Testis (tissue), 2 donors: Measurements from ENCODE around the gene SPCS3.

ENCODE experiments used
- POLR2A ChIP-seq: fragments of 450-650 bp; IDR thresholded peaks from one replicate; pipeline ENCODE4 v1.6.1; 2017; ENCODE audit warnings: antibody characterized with exemption, mild to moderate bottlenecking, moderate library complexity
- TF ChIP-seq, protein P1 (sequence below), 3 experiments: fragments of 450-650 bp in 2 of 3; fragments of 200-600 bp in 1 of 3; sonication (generic) in 1 of 3; IDR thresholded peaks; one replicate each; pipeline ENCODE4 v1.5.1; 2016 to 2019; ENCODE audit warnings: antibody characterized with exemption in 3 of 3, mild to moderate bottlenecking in 2 of 3, moderate library complexity in 1 of 3

DNA sequence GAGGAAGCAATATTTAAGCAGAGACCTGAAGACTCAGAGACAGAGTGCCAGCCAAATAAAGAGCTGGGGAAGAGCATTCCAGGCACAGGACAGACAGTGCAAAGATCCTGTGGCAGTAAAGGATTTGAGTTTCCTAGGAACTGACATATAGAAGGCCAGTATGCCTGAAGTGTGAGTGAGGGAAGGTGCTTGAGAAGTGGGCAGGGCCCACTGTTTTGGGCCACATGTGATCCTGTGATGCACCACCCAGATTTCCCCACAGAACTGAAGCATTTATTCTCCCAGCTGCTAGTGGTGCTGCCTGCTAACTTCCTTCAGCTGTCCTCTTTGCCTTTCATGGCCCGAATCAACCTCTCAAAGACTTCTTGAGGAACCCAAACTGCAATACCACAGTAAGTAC lies 26.8 kb upstream of the SPCS3 start:
- TF ChIP-seq POLR2A: no peak
- TF ChIP-seq, protein P1, sequence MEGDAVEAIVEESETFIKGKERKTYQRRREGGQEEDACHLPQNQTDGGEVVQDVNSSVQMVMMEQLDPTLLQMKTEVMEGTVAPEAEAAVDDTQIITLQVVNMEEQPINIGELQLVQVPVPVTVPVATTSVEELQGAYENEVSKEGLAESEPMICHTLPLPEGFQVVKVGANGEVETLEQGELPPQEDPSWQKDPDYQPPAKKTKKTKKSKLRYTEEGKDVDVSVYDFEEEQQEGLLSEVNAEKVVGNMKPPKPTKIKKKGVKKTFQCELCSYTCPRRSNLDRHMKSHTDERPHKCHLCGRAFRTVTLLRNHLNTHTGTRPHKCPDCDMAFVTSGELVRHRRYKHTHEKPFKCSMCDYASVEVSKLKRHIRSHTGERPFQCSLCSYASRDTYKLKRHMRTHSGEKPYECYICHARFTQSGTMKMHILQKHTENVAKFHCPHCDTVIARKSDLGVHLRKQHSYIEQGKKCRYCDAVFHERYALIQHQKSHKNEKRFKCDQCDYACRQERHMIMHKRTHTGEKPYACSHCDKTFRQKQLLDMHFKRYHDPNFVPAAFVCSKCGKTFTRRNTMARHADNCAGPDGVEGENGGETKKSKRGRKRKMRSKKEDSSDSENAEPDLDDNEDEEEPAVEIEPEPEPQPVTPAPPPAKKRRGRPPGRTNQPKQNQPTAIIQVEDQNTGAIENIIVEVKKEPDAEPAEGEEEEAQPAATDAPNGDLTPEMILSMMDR (IDR thresholded peaks at IDR 0.05): no peak
